NB4 (cell line): ENCODE measurements around the gene BNIP3.

ENCODE experiments used
- MYC ChIP-seq: IDR thresholded peaks from 2 replicates; pipeline ENCODE4 v1.6.1; 2011; ENCODE audit warnings: low read depth, low read length
- POLR2A ChIP-seq: IDR thresholded peaks from 2 replicates; pipeline ENCODE4 v1.6.1; 2011; ENCODE audit warnings: mild to moderate bottlenecking; ENCODE audit not compliant: insufficient read length; ENCODE audit errors: extremely low read depth
- TF ChIP-seq, protein P1 (sequence below): IDR thresholded peaks from one replicate; pipeline ENCODE4 v1.5.1; 2012; ENCODE audit warnings: low read depth, low read length

DNA sequence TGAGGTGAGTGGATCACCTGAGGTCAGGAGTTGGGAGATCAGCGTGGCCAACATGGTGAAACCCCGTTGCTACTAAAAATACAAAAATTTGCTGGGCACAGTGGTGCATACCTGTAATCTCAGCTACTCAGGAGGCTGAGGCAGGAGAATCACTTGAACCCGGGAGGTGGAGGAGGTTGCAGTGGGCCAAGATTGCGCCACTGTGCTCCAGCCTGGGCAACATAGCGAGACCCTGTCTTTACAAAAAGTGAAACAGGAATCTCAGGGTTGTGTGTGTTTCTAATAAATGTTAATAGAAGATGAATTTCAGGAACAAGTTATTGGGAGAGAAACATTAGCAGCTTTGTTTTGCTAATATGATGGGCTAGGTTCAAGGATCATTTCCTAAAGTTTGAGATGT lies 61.0 kb downstream of the BNIP3 start:
- TF ChIP-seq, protein P1, sequence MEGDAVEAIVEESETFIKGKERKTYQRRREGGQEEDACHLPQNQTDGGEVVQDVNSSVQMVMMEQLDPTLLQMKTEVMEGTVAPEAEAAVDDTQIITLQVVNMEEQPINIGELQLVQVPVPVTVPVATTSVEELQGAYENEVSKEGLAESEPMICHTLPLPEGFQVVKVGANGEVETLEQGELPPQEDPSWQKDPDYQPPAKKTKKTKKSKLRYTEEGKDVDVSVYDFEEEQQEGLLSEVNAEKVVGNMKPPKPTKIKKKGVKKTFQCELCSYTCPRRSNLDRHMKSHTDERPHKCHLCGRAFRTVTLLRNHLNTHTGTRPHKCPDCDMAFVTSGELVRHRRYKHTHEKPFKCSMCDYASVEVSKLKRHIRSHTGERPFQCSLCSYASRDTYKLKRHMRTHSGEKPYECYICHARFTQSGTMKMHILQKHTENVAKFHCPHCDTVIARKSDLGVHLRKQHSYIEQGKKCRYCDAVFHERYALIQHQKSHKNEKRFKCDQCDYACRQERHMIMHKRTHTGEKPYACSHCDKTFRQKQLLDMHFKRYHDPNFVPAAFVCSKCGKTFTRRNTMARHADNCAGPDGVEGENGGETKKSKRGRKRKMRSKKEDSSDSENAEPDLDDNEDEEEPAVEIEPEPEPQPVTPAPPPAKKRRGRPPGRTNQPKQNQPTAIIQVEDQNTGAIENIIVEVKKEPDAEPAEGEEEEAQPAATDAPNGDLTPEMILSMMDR = no peak
- TF ChIP-seq MYC (no peak), POLR2A (no peak)
